CD4-positive, CD25-positive, alpha-beta regulatory T cell (primary cell): ENCODE data around the gene PPP1R12B. TPM values are rescaled to one million over a fixed set of nuclear protein-coding genes. Genes with fewer than 3 reads are reported as not detected.
A peak's percentile ranks its signal among the peaks of the same experiment; 100 is the strongest.

Source experiments
- ATAC-seq, 2 donors: fragments of 150-1000 bp; cut with Tn5 transposase; one replicate each; pipeline ENCODE4 v1.10.0; 2021; ENCODE audit warnings: low read depth in 2 of 2, moderate number of reproducible peaks in 2 of 2, moderate library complexity in 1 of 2
- DNase-seq, 3 donors: peaks; one replicate each; pipeline versions ENCODE4 v3.0.0 to v3.0.0-alpha.2; 2012 to 2022; ENCODE audit warnings: mixed read lengths in 1 of 3
- H3K27ac ChIP-seq: one replicate; pipeline ENCODE4 v1.7.0; 2013; ENCODE audit warnings: mild to moderate bottlenecking, low read length; ENCODE audit not compliant: insufficient read depth, poor library complexity, severe bottlenecking
- H3K27me3 ChIP-seq: one replicate; pipeline ENCODE4 v1.7.0; 2013; ENCODE audit warnings: low read length; ENCODE audit not compliant: control insufficient read depth, insufficient read depth
- H3K36me3 ChIP-seq: one replicate; pipeline ENCODE4 v1.7.0; 2013; ENCODE audit warnings: mild to moderate bottlenecking, low read length, moderate library complexity; ENCODE audit not compliant: control insufficient read depth, insufficient read depth
- H3K4me1 ChIP-seq: 2 replicates; pipeline ENCODE4 v1.7.0; 2013; ENCODE audit warnings: mild to moderate bottlenecking, low read length; ENCODE audit not compliant: insufficient read depth, control insufficient read depth, poor library complexity, severe bottlenecking
- H3K4me3 ChIP-seq: one replicate; pipeline ENCODE4 v1.7.0; 2013; ENCODE audit warnings: low read depth, mild to moderate bottlenecking, low read length, moderate library complexity
- H3K9me3 ChIP-seq, 2 experiments: 1 replicate in 1 of 2; 2 replicates in 1 of 2; pipeline ENCODE4 v1.7.0; 2013; ENCODE audit warnings: low read length in 2 of 2, mild to moderate bottlenecking in 1 of 2, moderate library complexity in 1 of 2; ENCODE audit not compliant: control insufficient read depth in 2 of 2
- H3K27ac Mint-ChIP-seq, 3 donors: one replicate each; pipeline ENCODE4 v1.8.0; 2020 to 2022; ENCODE audit warnings: mild to moderate bottlenecking in 3 of 3, mixed read lengths in 3 of 3, moderate library complexity in 2 of 3
- H3K27me3 Mint-ChIP-seq: one replicate; pipeline ENCODE4 v1.8.0; 2022; ENCODE audit warnings: mild to moderate bottlenecking, mixed read lengths
- H3K36me3 Mint-ChIP-seq: one replicate; pipeline ENCODE4 v1.8.0; 2020; ENCODE audit warnings: mixed read lengths
- H3K4me1 Mint-ChIP-seq, 4 donors: one replicate each; pipeline ENCODE4 v1.8.0; 2020 to 2022; ENCODE audit warnings: mixed read lengths in 4 of 4, mild to moderate bottlenecking in 1 of 4
- H3K4me3 Mint-ChIP-seq, 4 donors: one replicate each; pipeline ENCODE4 v1.8.0; 2020 to 2022; ENCODE audit warnings: mild to moderate bottlenecking in 4 of 4, mixed read lengths in 4 of 4, moderate library complexity in 3 of 4
- H3K9me3 Mint-ChIP-seq, 7 donors: one replicate each; pipeline ENCODE4 v1.8.0; 2020 to 2022; ENCODE audit warnings: mixed read lengths in 7 of 7, mild to moderate bottlenecking in 3 of 7, moderate library complexity in 2 of 7
- polyA plus RNA-seq, 4 donors: library from polyadenylated mRNA; unstranded; fragments of 300-500 nt; fragmentation: Illumina TruSeq; gene quantifications; one replicate each; pipeline ENCODE4 v1.2.3, GENCODE V29; 2021
- total RNA-seq: library from RNA; stranded (reverse); gene quantifications from one replicate; pipeline ENCODE4 v1.2.3, GENCODE V29; 2022

The PPP1R12B gene
- total and polyA plus RNA-seq, 5 donors from 2014 or later = 3.8 to 32.5 (median 4.2) TPM

DNA sequence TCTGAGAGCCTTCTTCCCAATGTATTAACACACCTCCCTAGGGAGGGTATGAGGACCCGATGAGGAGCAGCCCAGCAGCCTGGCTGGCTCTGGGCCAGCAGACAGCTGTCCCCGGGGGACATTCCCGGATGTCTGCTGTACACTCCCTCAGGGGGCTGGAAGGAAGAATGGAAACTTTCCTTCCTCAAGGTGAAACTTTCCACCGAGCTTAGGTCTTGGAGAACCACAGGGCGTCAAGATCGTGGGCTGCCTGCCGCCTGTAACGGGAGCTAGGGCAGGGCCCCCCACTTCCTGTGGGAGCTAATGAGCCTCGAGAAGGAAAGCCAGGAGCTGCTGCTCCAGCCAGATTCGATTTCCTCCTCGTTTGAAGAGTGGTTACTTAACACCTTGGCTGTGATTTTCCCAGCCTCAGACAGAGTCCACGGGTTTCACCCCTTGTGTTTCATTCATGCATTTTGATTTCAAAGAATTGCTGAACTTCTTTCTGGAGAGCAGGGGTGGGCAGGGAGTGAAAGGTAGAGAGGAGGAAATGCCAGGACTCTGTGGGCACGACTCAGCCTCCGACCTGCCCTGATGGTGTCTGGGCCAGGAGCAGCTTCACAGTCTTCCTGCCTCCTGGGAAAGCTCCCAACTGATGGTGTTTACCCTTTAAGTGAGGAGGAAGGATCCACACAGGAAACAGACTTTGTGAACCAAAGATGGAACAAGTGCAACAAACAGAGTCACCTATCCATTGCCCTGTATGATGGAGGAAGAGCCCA, 36.4 kb upstream of the PPP1R12B start:
- Histone ChIP-seq H3K36me3 (no peaks in the 10 kb centered on the region), H3K27ac (no peak overlapping the region), H3K9me3 (no peaks in the 10 kb centered on the region), H3K27me3 (no peaks in the 10 kb centered on the region), H3K4me1 (no peaks in the 10 kb centered on the region), H3K4me3 (no peak overlapping the region)
- H3K27me3 Mint-ChIP-seq = peaks cover 5% of the 10 kb centered on the region
- H3K36me3 Mint-ChIP-seq = no peaks in the 10 kb centered on the region
- peak overlapping the region in 2 of 3 donors; percentile 23 to 52 for H3K27ac Mint-ChIP-seq
- no peak overlapping the region for H3K4me3 Mint-ChIP-seq
- peaks cover 0 to 2% (median 0%) of the 10 kb centered on the region in 7 donors for H3K9me3 Mint-ChIP-seq
- H3K4me1 Mint-ChIP-seq = peaks cover 0 to 3% (median 1%) of the 10 kb centered on the region in 4 donors
- DNase-seq (no peak), ATAC-seq (no peak)

GRCh38 chr1:202315576-202316168, 32.8 kb upstream of the PPP1R12B start:
- DNase-seq (peak; percentile 53 to 75 (median 73)), ATAC-seq (peak; percentile 74 to 80)
- Mint-ChIP-seq H3K4me3 (no peak overlapping the region), H3K36me3 (no peaks in the 10 kb centered on the region), H3K27me3 (peaks cover 5% of the 10 kb centered on the region), H3K27ac (peak overlapping the region in 1 of 3 donors; percentile 10), H3K4me1 (peaks cover 0 to 3% (median 1%) of the 10 kb centered on the region in 4 donors), H3K9me3 (no peaks in the 10 kb centered on the region)
- Histone ChIP-seq H3K9me3 (no peaks in the 10 kb centered on the region), H3K4me1 (no peaks in the 10 kb centered on the region), H3K27ac (no peak overlapping the region), H3K4me3 (no peak overlapping the region), H3K36me3 (no peaks in the 10 kb centered on the region), H3K27me3 (no peaks in the 10 kb centered on the region)

DNA sequence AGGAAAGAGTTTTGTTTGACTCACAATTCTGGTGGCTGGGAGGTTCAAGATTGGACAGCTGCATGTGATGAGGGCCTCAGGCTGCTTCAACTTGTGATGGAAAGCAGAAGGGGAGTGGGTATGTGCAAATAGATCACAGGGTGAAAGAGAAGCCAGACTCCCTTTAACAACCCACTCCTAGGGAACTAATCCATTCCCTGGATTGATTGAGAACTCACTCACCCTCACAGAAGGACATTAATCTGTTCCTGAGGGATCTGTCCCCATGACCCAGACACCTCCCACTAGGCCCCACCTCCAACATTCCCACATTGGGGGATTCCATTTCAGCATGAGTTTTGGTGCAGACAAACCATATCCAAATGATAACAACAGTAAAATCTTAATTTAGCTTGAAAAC, 32.3 kb upstream of the PPP1R12B start:
- no peak overlapping the region for H3K4me3 Mint-ChIP-seq
- Histone ChIP-seq H3K4me1 (no peaks in the 10 kb centered on the region), H3K27me3 (no peaks in the 10 kb centered on the region), H3K9me3 (no peaks in the 10 kb centered on the region), H3K4me3 (no peak overlapping the region), H3K27ac (no peak overlapping the region), H3K36me3 (no peaks in the 10 kb centered on the region)
- no peaks in the 10 kb centered on the region for H3K36me3 Mint-ChIP-seq
- H3K4me1 Mint-ChIP-seq = peaks cover 0 to 3% (median 1%) of the 10 kb centered on the region in 4 donors
- peaks cover 5% of the 10 kb centered on the region for H3K27me3 Mint-ChIP-seq
- DNase-seq (no peak), ATAC-seq (no peak)
- H3K9me3 Mint-ChIP-seq = no peaks in the 10 kb centered on the region
- peak overlapping the region in 1 of 3 donors; percentile 10 for H3K27ac Mint-ChIP-seq

DNA sequence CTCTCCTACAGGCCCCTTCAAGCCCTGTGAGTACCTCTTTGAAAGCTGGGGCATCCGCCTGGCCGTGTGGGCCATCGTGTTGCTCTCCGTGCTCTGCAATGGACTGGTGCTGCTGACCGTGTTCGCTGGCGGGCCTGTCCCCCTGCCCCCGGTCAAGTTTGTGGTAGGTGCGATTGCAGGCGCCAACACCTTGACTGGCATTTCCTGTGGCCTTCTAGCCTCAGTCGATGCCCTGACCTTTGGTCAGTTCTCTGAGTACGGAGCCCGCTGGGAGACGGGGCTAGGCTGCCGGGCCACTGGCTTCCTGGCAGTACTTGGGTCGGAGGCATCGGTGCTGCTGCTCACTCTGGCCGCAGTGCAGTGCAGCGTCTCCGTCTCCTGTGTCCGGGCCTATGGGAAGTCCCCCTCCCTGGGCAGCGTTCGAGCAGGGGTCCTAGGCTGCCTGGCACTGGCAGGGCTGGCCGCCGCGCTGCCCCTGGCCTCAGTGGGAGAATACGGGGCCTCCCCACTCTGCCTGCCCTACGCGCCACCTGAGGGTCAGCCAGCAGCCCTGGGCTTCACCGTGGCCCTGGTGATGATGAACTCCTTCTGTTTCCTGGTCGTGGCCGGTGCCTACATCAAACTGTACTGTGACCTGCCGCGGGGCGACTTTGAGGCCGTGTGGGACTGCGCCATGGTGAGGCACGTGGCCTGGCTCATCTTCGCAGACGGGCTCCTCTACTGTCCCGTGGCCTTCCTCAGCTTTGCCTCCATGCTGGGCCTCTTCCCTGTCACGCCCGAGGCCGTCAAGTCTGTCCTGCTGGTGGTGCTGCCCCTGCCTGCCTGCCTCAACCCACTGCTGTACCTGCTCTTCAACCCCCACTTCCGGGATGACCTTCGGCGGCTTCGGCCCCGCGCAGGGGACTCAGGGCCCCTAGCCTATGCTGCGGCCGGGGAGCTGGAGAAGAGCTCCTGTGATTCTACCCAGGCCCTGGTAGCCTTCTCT, 30.3 kb upstream of the PPP1R12B start:
- Histone ChIP-seq H3K27me3 (no peaks in the 10 kb centered on the region), H3K27ac (no peak overlapping the region), H3K4me3 (no peak overlapping the region), H3K9me3 (no peaks in the 10 kb centered on the region), H3K4me1 (no peaks in the 10 kb centered on the region), H3K36me3 (no peaks in the 10 kb centered on the region)
- Mint-ChIP-seq H3K27ac (no peak overlapping the region), H3K9me3 (peaks cover 0 to under 1% (median 0%) of the 10 kb centered on the region in 7 donors), H3K27me3 (peaks cover 5% of the 10 kb centered on the region), H3K36me3 (no peaks in the 10 kb centered on the region), H3K4me1 (no peaks in the 10 kb centered on the region), H3K4me3 (no peak overlapping the region)
- DNase-seq (no peak), ATAC-seq (no peak)

- peaks cover 0 to 1% (median 0%) of the 10 kb centered on the region in 7 donors for H3K9me3 Mint-ChIP-seq
- DNase-seq (no peak), ATAC-seq (no peak)
- H3K27me3 ChIP-seq = no peaks in the 10 kb centered on the region
- no peaks in the 10 kb centered on the region for H3K4me1 Mint-ChIP-seq
- H3K4me1 ChIP-seq = no peaks in the 10 kb centered on the region
- H3K27ac Mint-ChIP-seq = no peak overlapping the region
- H3K4me3 ChIP-seq = no peak overlapping the region
- no peaks in the 10 kb centered on the region for H3K36me3 Mint-ChIP-seq
- no peak overlapping the region for H3K4me3 Mint-ChIP-seq
- no peak overlapping the region for H3K27ac ChIP-seq
- H3K36me3 ChIP-seq = no peaks in the 10 kb centered on the region
- H3K27me3 Mint-ChIP-seq = peaks cover 5% of the 10 kb centered on the region
- no peaks in the 10 kb centered on the region for H3K9me3 ChIP-seq
Observed at GRCh38 chr1:202319381-202320080, 29.0 kb upstream of the PPP1R12B start.

DNA sequence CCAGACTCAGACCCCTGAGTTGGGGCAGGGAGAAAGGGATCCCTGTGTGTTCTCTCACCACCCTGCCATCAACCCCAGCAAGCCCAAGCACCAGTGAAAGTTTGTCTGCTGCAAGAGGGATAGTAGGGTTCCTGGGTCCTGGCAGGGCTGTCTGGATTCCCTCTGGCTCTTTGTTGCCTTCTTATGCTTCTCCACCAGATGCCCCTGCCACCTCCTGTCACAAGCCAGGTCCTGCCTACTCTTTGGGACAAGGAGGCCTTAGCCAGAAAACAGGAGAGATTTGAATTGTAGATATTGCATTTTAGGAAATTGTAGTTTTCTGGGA, 28.5 kb upstream of the PPP1R12B start:
- no peaks in the 10 kb centered on the region for H3K4me1 Mint-ChIP-seq
- H3K4me3 Mint-ChIP-seq = no peak overlapping the region
- DNase-seq (no peak), ATAC-seq (no peak)
- H3K4me1 ChIP-seq = no peaks in the 10 kb centered on the region
- no peaks in the 10 kb centered on the region for H3K9me3 ChIP-seq
- H3K9me3 Mint-ChIP-seq = peaks cover 0 to 1% (median 0%) of the 10 kb centered on the region in 7 donors
- no peak overlapping the region for H3K27ac ChIP-seq
- H3K36me3 ChIP-seq = no peaks in the 10 kb centered on the region
- peaks cover 5% of the 10 kb centered on the region for H3K27me3 Mint-ChIP-seq
- H3K27ac Mint-ChIP-seq = no peak overlapping the region
- no peaks in the 10 kb centered on the region for H3K27me3 ChIP-seq
- no peak overlapping the region for H3K4me3 ChIP-seq
- H3K36me3 Mint-ChIP-seq = no peaks in the 10 kb centered on the region

DNA sequence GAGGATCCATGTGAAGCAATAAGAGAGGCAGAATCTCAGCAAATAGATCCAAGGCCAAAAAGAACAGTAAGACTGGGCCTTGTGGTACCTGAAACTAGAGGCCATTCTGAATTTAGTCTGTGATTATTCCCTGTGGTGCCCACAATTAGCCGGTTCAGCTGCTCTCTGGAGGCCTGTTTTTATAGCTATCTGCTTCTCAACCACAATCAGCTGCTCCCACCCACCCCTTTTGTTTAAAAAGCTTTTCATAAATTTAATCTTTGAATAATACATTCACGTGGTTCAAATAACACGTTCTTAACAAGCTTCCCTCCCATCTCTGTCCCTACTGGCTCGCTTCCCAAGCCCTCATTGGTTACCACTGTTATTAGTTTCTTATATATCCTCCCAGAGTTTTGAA, 24.8 kb upstream of the PPP1R12B start:
- H3K4me3 Mint-ChIP-seq = no peak overlapping the region
- Histone ChIP-seq H3K36me3 (no peaks in the 10 kb centered on the region), H3K27ac (no peak overlapping the region), H3K27me3 (no peaks in the 10 kb centered on the region), H3K9me3 (no peaks in the 10 kb centered on the region), H3K4me1 (no peaks in the 10 kb centered on the region), H3K4me3 (no peak overlapping the region)
- no peak overlapping the region for H3K27ac Mint-ChIP-seq
- no peaks in the 10 kb centered on the region for H3K27me3 Mint-ChIP-seq
- H3K36me3 Mint-ChIP-seq = peaks cover 4% of the 10 kb centered on the region
- peaks cover 0 to 1% (median 0%) of the 10 kb centered on the region in 7 donors for H3K9me3 Mint-ChIP-seq
- DNase-seq (no peak), ATAC-seq (no peak)
- no peaks in the 10 kb centered on the region for H3K4me1 Mint-ChIP-seq
